GM12878 (cell line): ENCODE measurements around the gene PCK1. TPM values are rescaled to one million over a fixed set of nuclear protein-coding genes. Genes with fewer than 3 reads are reported as not detected.

Experiments
- ATAC-seq: fragments of 200-7000 bp; cut with Tn5 transposase; 3 replicates; pipeline ENCODE4 v1.9.1; 2020; ENCODE audit warnings: mild to moderate bottlenecking, moderate library complexity
- BruUV-seq: library from RNA; stranded (reverse); fragments of 400-500 nt; replicated peaks from 2 replicates; lab custom pipeline; 2021; lab: Mats Ljungman, UMichigan
- CTCF ChIA-PET: fragments of 300-600 bp; sonication (Branson Sonifier 250); formaldehyde crosslinking; extraction: SDS; loops from one replicate; lab custom pipeline; 2021; ENCODE audit warnings: inconsistent platforms; lab: Yijun Ruan, JAX
- POLR2A ChIA-PET: fragments of 350-600 bp; formaldehyde crosslinking; extraction: SDS; loops from one replicate; lab custom pipeline; 2021; ENCODE audit warnings: inconsistent platforms; lab: Charles Lee
- RAD21 ChIA-PET: fragments of 300-600 bp; sonication (Branson Sonifier 250); formaldehyde crosslinking; loops from one replicate; lab custom pipeline; 2023; ENCODE audit warnings: antibody characterized with exemption; ENCODE audit not compliant: unreplicated experiment; lab: Charles Lee
- SMC1A ChIA-PET: fragments of 300-600 bp; sonication (Branson Sonifier 250); formaldehyde crosslinking; loops from one replicate; lab custom pipeline; 2023; ENCODE audit not compliant: unreplicated experiment, uncharacterized antibody; lab: Charles Lee
- DNase-seq: peaks from one replicate; pipeline ENCODE4 v3.0.0-alpha.2; 2011; ENCODE audit warnings: low read depth, low spot score
- FAIRE-seq: peaks from 3 replicates; lab custom pipeline; 2011; peaks lifted over from hg19 to GRCh38; lab: Jason Lieb, UNC
- H2AFZ ChIP-seq: 2 replicates; pipeline ENCODE4 v1.6.0; 2011; ENCODE audit warnings: low read depth, low read length, control low read depth; ENCODE audit not compliant: control insufficient read depth
- H3K27ac ChIP-seq: 2 replicates; pipeline ENCODE4 v1.5.1; 2011; ENCODE audit warnings: control low read depth; ENCODE audit not compliant: control insufficient read depth, insufficient read depth
- H3K27me3 ChIP-seq, 2 experiments: replicated peaks in 1 of 2; 2 replicates each; pipeline versions ENCODE4 v1.6.0 to v1.6.1; 2011; ENCODE audit warnings: low read length in 1 of 2; ENCODE audit not compliant: control insufficient read depth in 2 of 2, insufficient read depth in 2 of 2
- H3K36me3 ChIP-seq, 2 experiments: 2 replicates each; pipeline ENCODE4 v1.5.1; 2011; ENCODE audit warnings: low read length in 1 of 2; ENCODE audit not compliant: control insufficient read depth in 2 of 2, insufficient read depth in 2 of 2
- H3K4me1 ChIP-seq: 2 replicates; pipeline ENCODE4 v1.6.1; 2011; ENCODE audit warnings: mild to moderate bottlenecking, low read length, moderate library complexity, mixed read lengths; ENCODE audit not compliant: control insufficient read depth, insufficient read depth
- H3K4me2 ChIP-seq: 2 replicates; pipeline ENCODE4 v1.6.0; 2011; ENCODE audit warnings: control low read depth; ENCODE audit not compliant: control insufficient read depth, insufficient read depth
- H3K4me3 ChIP-seq: fragments of 200-600 bp; sonication (generic); 2 replicates; pipeline ENCODE4 v1.5.1; 2016
- H3K79me2 ChIP-seq: 2 replicates; pipeline ENCODE4 v1.6.0; 2011; ENCODE audit warnings: low read length; ENCODE audit not compliant: control insufficient read depth, insufficient read depth
- H3K9ac ChIP-seq: 2 replicates; pipeline ENCODE4 v1.8.0; 2011; ENCODE audit warnings: low read length, control low read depth, mixed read lengths; ENCODE audit not compliant: control insufficient read depth, insufficient read depth
- H3K9me3 ChIP-seq: replicated peaks from 3 replicates; pipeline ENCODE4 v1.5.1; 2011; ENCODE audit warnings: mild to moderate bottlenecking, low read length; ENCODE audit not compliant: control insufficient read depth, insufficient read depth
- H4K20me1 ChIP-seq: 2 replicates; pipeline ENCODE4 v1.6.0; 2011; ENCODE audit not compliant: control insufficient read depth, insufficient read depth
- CBFB ChIP-seq: IDR thresholded peaks from 2 replicates; pipeline ENCODE4 v1.6.1; 2016; ENCODE audit warnings: antibody characterized with exemption, low read depth
- CEBPB ChIP-seq, 2 experiments: fragments of 150-350 bp in 1 of 2; IDR thresholded peaks; 2 replicates each; pipeline ENCODE4 v1.6.1; 2012 to 2014; ENCODE audit warnings: low read depth in 2 of 2, low read length in 2 of 2, borderline replicate concordance in 1 of 2, inconsistent platforms in 1 of 2
- GATAD2B ChIP-seq: fragments of 450-650 bp; conservative IDR thresholded peaks from 2 replicates; pipeline ENCODE4 v1.6.1; 2017; ENCODE audit warnings: low read depth, mild to moderate bottlenecking, moderate library complexity
- IKZF1 ChIP-seq: fragments of 450-650 bp; conservative IDR thresholded peaks from 2 replicates; pipeline ENCODE4 v1.6.1; 2017; ENCODE audit warnings: antibody characterized with exemption, mild to moderate bottlenecking
- MEF2A ChIP-seq: IDR thresholded peaks from 2 replicates; pipeline ENCODE4 v1.6.1; 2011; ENCODE audit warnings: low read depth, mild to moderate bottlenecking, low read length, moderate library complexity; ENCODE audit not compliant: insufficient read depth
- RCOR1 ChIP-seq: conservative IDR thresholded peaks from 2 replicates; pipeline ENCODE4 v1.6.1; 2012; ENCODE audit warnings: low read depth, low read length, improper control_type of control experiment
- TCF12 ChIP-seq: IDR thresholded peaks from 2 replicates; pipeline ENCODE4 v1.6.1; 2011; ENCODE audit warnings: low read depth, mild to moderate bottlenecking, low read length
- ZBED1 ChIP-seq: IDR thresholded peaks from 2 replicates; pipeline ENCODE4 v1.6.1; 2016; ENCODE audit warnings: borderline replicate concordance
- ZNF207 ChIP-seq: fragments of 450-650 bp; IDR thresholded peaks from 2 replicates; pipeline ENCODE4 v1.6.1; 2014; ENCODE audit warnings: antibody characterized with exemption, mild to moderate bottlenecking, borderline replicate concordance
- WGBS: methylation state at CpG from one replicate; pipeline ENCODE4 v1.1.6; 2016; ENCODE audit warnings: low lambda C conversion rate; ENCODE audit not compliant: insufficient replicate concordance, insufficient coverage; ENCODE audit errors: missing lambda C conversion rate; 5-methylcytosine and 5-hydroxymethylcytosine counted together
- in situ Hi-C: fragments of 300-500 bp; cut with MboI; formaldehyde crosslinking; loops from 9 replicates; pipeline ENCODE4 v1.14.3; 2018; ENCODE audit warnings: mixed read lengths
- intact Hi-C: fragments of 100-400 bp; cut with micrococcal nuclease; formaldehyde crosslinking; loops from one replicate; pipeline ENCODE4 v1.14.2; 2022; ENCODE audit not compliant: unreplicated experiment
- polyA plus RNA-seq, 11 experiments: library from polyadenylated mRNA; depleted of rRNA in 4 of 11; unstranded in 6 of 11; stranded (reverse) in 5 of 11; fragments of >200 nt; fragmentation: Nextera tagmentation in 4 of 11; fragmentation: Illumina TruSeq in 1 of 11; extraction: Ambion mirVana in 4 of 11; extraction: Trizol in 1 of 11; gene quantifications; 1 replicate in 1 of 11; 2 replicates in 10 of 11; pipeline versions ENCODE4 v1.2.1 to v1.2.3, GENCODE V29; 2011 to 2016; ENCODE audit warnings: inconsistent platforms in 2 of 11, missing spikeins in 2 of 11, low read depth in 1 of 11
- total RNA-seq, 4 experiments: library from RNA; depleted of rRNA in 3 of 4; stranded (reverse); fragments of >200 nt in 3 of 4; fragmentation: Illumina TruSeq in 1 of 4; extraction: Trizol in 1 of 4; gene quantifications; 2 replicates each; pipeline versions ENCODE4 v1.2.1 to v1.2.3, GENCODE V29; 2013 to 2021
- TF ChIP-seq, protein P1 (sequence below): IDR thresholded peaks from 2 replicates; pipeline ENCODE4 v1.6.1; 2011; ENCODE audit warnings: mild to moderate bottlenecking, low read depth, low read length, moderate library complexity; ENCODE audit not compliant: insufficient replicate concordance
- TF ChIP-seq, protein P2 (sequence below): IDR thresholded peaks from 2 replicates; pipeline ENCODE4 v1.6.1; 2011; ENCODE audit warnings: borderline replicate concordance, low read depth, mild to moderate bottlenecking, moderate library complexity, mixed read lengths, low read length; ENCODE audit not compliant: insufficient read depth; ENCODE audit errors: extremely low read length
- TF ChIP-seq, protein P3 (sequence below): fragments of 450-650 bp; IDR thresholded peaks from 2 replicates; pipeline ENCODE4 v1.6.1; 2018; ENCODE audit warnings: borderline replicate concordance, mild to moderate bottlenecking; ENCODE audit not compliant: partially characterized antibody
- TF ChIP-seq, protein P4 (sequence below): IDR thresholded peaks from 2 replicates; pipeline ENCODE4 v1.6.1; 2012; ENCODE audit warnings: mild to moderate bottlenecking, low read depth, low read length

Gene PCK1
- total and polyA plus RNA-seq, 10 of the 15 experiments (the other 5 are each of a cell fraction or from before 2014, with no cell fraction given): 0.02 to 0.33 (median 0.09) TPM; not detected in 5

DNA sequence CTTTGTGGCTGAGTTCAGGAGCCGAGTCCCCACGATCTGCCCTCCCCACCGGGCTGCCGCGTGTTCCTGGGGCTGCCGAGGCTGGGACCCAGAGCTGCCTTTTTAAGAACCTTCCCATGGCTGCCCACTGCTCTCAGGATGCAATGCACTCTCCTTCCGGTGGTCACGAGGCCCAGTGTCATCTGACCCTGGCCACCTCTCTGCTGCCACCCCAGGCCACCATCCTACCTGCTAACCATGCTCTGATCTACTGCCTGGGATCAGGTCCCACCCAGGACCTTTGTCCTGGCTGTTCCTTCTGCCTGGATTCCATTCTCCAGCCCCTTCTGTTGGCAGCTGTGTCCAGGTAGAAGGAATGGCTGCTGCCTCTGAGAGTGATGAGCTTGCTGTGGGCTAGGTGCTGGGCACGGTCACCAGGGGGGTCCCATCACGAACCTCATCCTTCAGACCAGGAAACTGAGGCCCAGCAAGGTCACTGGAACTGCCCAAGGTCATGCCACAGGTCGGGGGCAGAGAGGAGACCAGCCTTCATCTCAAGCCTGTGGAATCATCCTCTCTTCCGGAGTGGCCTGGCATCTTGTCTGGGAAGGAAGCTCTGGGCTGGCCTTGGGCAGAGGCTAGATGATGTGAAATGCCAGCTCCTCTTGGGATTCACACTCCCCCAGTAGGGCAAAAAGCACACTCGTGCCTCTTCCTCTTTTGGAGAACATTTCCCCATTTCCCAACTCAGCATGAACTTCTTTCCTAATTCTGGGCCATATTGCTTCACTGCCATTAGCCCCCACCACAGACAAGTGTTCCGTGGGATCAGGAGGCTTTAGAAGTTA is 20.5 kb downstream of the PCK1 start (continued):
- TF ChIP-seq, protein P1, sequence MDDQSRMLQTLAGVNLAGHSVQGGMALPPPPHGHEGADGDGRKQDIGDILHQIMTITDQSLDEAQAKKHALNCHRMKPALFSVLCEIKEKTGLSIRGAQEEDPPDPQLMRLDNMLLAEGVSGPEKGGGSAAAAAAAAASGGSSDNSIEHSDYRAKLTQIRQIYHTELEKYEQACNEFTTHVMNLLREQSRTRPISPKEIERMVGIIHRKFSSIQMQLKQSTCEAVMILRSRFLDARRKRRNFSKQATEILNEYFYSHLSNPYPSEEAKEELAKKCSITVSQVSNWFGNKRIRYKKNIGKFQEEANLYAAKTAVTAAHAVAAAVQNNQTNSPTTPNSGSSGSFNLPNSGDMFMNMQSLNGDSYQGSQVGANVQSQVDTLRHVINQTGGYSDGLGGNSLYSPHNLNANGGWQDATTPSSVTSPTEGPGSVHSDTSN: no peak
- TF ChIP-seq, protein P2, sequence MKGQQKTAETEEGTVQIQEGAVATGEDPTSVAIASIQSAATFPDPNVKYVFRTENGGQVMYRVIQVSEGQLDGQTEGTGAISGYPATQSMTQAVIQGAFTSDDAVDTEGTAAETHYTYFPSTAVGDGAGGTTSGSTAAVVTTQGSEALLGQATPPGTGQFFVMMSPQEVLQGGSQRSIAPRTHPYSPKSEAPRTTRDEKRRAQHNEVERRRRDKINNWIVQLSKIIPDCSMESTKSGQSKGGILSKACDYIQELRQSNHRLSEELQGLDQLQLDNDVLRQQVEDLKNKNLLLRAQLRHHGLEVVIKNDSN: no peak
- TF ChIP-seq RCOR1 (no peak), CBFB (no peak)
- TF ChIP-seq, protein P3, sequence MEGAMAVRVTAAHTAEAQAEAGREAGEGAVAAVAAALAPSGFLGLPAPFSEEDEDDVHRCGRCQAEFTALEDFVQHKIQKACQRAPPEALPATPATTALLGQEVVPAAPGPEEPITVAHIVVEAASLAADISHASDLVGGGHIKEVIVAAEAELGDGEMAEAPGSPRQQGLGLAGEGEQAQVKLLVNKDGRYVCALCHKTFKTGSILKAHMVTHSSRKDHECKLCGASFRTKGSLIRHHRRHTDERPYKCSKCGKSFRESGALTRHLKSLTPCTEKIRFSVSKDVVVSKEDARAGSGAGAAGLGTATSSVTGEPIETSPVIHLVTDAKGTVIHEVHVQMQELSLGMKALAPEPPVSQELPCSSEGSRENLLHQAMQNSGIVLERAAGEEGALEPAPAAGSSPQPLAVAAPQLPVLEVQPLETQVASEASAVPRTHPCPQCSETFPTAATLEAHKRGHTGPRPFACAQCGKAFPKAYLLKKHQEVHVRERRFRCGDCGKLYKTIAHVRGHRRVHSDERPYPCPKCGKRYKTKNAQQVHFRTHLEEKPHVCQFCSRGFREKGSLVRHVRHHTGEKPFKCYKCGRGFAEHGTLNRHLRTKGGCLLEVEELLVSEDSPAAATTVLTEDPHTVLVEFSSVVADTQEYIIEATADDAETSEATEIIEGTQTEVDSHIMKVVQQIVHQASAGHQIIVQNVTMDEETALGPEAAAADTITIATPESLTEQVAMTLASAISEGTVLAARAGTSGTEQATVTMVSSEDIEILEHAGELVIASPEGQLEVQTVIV: no peak

DNA sequence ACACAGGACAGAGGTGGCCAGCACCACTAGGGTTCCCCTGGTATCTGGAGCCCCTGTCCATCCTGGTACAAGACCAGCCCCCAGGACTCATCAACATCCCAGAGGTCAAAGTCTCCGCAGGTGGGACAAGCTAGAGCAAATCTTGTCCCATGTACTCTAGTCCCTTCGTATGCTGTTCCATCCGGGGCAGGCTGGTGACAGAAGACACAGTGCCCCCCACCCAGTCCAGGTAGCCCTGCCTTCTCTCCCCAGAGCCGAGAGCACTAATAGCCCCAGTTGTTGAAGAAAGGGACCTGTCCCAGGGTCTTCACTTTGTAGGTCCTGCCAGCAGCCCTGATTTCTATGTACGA is 21.1 kb downstream of the PCK1 start:
- H3K4me3 ChIP-seq: no peak overlapping the region
- CTCF ChIA-PET: interaction anchor here (0.5 to 1.6 kb wide), 2 partner anchors 16 to 422 kb away, joined by 4 to 5 read pairs; no protein-coding TSS in a partner anchor
- WGBS: 21% methylated on average over 5 of the region's 5 CpGs
- RAD21 ChIA-PET: no interaction called here
- BruUV-seq: no TSS peak
- no peaks in the 10 kb centered on the region for H3K36me3 ChIP-seq
- SMC1A ChIA-PET: no interaction called here
- H4K20me1 ChIP-seq: no peaks in the 10 kb centered on the region
- no peak overlapping the region for H3K27ac ChIP-seq
- H3K9me3 ChIP-seq: no peaks in the 10 kb centered on the region; the same call in 2 of the 3 replicates
- H3K27me3 ChIP-seq: no peaks in the 10 kb centered on the region; a peak in 2 of 4 replicates
- H3K4me1 ChIP-seq: no peaks in the 10 kb centered on the region
- FAIRE-seq: no peak
- ATAC-seq: no peak
- no peak overlapping the region for H3K9ac ChIP-seq
- in situ Hi-C loops (no loop called here), intact Hi-C loops (no loop called here)
- no peak overlapping the region for H2AFZ ChIP-seq
- POLR2A ChIA-PET: no interaction called here
- no peak for DNase-seq
- H3K79me2 ChIP-seq: no peaks in the 10 kb centered on the region
- no peak overlapping the region for H3K4me2 ChIP-seq
- no peak for TF ChIP-seq MEF2A
- TF ChIP-seq, protein P4, sequence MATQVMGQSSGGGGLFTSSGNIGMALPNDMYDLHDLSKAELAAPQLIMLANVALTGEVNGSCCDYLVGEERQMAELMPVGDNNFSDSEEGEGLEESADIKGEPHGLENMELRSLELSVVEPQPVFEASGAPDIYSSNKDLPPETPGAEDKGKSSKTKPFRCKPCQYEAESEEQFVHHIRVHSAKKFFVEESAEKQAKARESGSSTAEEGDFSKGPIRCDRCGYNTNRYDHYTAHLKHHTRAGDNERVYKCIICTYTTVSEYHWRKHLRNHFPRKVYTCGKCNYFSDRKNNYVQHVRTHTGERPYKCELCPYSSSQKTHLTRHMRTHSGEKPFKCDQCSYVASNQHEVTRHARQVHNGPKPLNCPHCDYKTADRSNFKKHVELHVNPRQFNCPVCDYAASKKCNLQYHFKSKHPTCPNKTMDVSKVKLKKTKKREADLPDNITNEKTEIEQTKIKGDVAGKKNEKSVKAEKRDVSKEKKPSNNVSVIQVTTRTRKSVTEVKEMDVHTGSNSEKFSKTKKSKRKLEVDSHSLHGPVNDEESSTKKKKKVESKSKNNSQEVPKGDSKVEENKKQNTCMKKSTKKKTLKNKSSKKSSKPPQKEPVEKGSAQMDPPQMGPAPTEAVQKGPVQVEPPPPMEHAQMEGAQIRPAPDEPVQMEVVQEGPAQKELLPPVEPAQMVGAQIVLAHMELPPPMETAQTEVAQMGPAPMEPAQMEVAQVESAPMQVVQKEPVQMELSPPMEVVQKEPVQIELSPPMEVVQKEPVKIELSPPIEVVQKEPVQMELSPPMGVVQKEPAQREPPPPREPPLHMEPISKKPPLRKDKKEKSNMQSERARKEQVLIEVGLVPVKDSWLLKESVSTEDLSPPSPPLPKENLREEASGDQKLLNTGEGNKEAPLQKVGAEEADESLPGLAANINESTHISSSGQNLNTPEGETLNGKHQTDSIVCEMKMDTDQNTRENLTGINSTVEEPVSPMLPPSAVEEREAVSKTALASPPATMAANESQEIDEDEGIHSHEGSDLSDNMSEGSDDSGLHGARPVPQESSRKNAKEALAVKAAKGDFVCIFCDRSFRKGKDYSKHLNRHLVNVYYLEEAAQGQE: no peak
- no peak for TF ChIP-seq ZBED1
- no peak for TF ChIP-seq IKZF1
- no peak for TF ChIP-seq ZNF207
- no peak for TF ChIP-seq CEBPB (IDR thresholded peaks at IDR 0.05; ENCODE audit: borderline replicate concordance in 1 of 2, low read depth in 2 of 2, low read length in 2 of 2)
- TF ChIP-seq TCF12: no peak
- TF ChIP-seq GATAD2B: no peak
